Activated T-cell treated with anti-CD3 and anti-CD28 coated beads, Interleukin-2, amount 50 U/mL, for 72 hours (primary cell): Measurements from ENCODE around the gene BICC1. TPM values are rescaled to one million over a fixed set of nuclear protein-coding genes. Genes with fewer than 3 reads are reported as not detected.

ENCODE experiments used
- ATAC-seq, 2 donors: fragments of 150-1000 bp; cut with Tn5 transposase; replicated peaks in 1 of 2; 2 replicates each; pipeline ENCODE4 v1.10.0; 2021; ENCODE audit warnings: moderate library complexity in 2 of 2, mild to moderate bottlenecking in 1 of 2
- DNase-seq, 2 donors: peaks; one replicate each; pipeline ENCODE4 v3.0.0; 2021 to 2022; ENCODE audit warnings: mixed read lengths in 1 of 2
- H3K27ac Mint-ChIP-seq: one replicate; pipeline ENCODE4 v1.8.0; 2022; ENCODE audit warnings: mild to moderate bottlenecking, moderate library complexity, mixed read lengths
- H3K27me3 Mint-ChIP-seq: one replicate; pipeline ENCODE4 v1.8.0; 2022; ENCODE audit warnings: low read depth, mixed read lengths
- H3K36me3 Mint-ChIP-seq, 2 donors: one replicate each; pipeline ENCODE4 v1.8.0; 2022; ENCODE audit warnings: mixed read lengths in 2 of 2, mild to moderate bottlenecking in 1 of 2; ENCODE audit not compliant: insufficient read depth in 2 of 2
- H3K4me1 Mint-ChIP-seq: one replicate; pipeline ENCODE4 v1.8.0; 2022; ENCODE audit warnings: low read depth, mixed read lengths
- H3K4me3 Mint-ChIP-seq, 2 donors: one replicate each; pipeline ENCODE4 v1.8.0; 2022; ENCODE audit warnings: mild to moderate bottlenecking in 2 of 2, mixed read lengths in 2 of 2, moderate library complexity in 2 of 2
- H3K9me3 Mint-ChIP-seq, 2 donors: one replicate each; pipeline ENCODE4 v1.8.0; 2022; ENCODE audit warnings: mixed read lengths in 2 of 2
- total RNA-seq, 2 donors: library from RNA; stranded (reverse); gene quantifications; one replicate each; pipeline ENCODE4 v1.2.3, GENCODE V29; 2022

The BICC1 gene
- total RNA-seq, 2 donors from 2014 or later = not detected

DNA sequence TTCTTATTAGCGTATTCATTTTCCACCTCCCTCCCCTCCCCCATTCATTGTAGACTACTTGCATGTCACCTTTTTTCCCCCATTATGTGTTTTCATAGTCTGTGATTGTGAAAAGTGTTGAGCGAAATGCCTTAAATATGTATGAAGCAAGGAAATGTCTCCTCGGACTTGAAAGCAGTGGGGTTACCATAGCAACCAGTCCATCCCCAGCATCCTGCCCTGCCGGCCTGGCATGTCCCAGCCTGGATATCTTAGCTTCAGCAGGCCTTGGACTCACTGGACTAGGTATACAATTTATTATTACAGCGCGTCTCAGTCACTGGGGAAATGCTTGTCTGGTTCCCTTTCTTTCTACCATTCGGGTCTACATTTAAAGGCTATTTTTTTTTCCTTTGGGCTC lies 283.6 kb downstream of the BICC1 start:
- no peak for ATAC-seq
- DNase-seq = no peak
- H3K4me1 Mint-ChIP-seq = no peaks in the 10 kb centered on the region
- H3K27me3 Mint-ChIP-seq = peaks cover 1% of the 10 kb centered on the region
- no peak overlapping the region for H3K27ac Mint-ChIP-seq
- no peaks in the 10 kb centered on the region for H3K36me3 Mint-ChIP-seq
- no peak overlapping the region for H3K4me3 Mint-ChIP-seq
- no peaks in the 10 kb centered on the region for H3K9me3 Mint-ChIP-seq

DNA sequence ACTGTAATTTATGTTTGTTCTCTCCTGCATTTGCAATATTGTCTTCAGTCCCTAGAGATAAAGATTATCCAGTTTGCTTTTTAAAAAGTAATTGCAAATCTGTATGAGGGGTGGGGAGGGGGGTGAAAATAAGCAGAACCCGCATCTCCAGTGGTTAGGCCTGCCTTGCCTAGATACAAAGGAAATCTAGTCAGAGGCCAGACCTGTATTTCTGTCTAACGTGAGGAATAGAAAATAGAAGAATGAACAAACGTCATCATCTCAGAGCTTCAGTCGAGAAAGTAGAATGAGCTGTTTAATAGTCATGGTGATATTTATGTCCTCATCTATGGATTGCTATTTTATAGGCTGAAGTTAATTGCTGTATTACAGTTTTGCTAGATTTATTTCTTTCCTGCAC lies 284.2 kb downstream of the BICC1 start:
- H3K27me3 Mint-ChIP-seq = peaks cover 7% of the 10 kb centered on the region
- no peak overlapping the region for H3K4me3 Mint-ChIP-seq
- H3K27ac Mint-ChIP-seq = no peak overlapping the region
- DNase-seq = no peak
- H3K36me3 Mint-ChIP-seq = no peaks in the 10 kb centered on the region
- no peaks in the 10 kb centered on the region for H3K9me3 Mint-ChIP-seq
- no peaks in the 10 kb centered on the region for H3K4me1 Mint-ChIP-seq
- ATAC-seq = no peak

DNA sequence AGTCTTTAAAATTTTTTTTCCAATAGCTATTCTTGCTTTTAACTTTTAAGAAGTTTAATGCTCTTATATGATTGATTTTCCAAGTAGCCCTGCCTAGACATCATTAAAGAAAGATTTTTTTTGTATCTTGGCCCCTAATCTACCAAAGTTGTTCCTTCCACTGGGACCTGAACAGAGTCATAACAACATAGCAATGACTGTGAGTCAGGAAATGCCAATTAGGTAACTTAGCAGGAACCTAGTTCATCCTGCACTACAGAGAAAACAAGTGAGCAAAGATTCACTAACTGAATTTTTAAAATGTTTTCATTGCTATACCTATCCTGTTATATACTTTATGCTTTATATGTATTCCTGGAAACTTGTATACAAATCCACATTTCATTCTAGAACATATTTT lies 284.7 kb downstream of the BICC1 start:
- ATAC-seq (no peak), DNase-seq (no peak)
- H3K27me3 Mint-ChIP-seq = peaks cover 12% of the 10 kb centered on the region
- no peak overlapping the region for H3K4me3 Mint-ChIP-seq
- no peaks in the 10 kb centered on the region for H3K9me3 Mint-ChIP-seq
- H3K36me3 Mint-ChIP-seq = no peaks in the 10 kb centered on the region
- no peak overlapping the region for H3K27ac Mint-ChIP-seq
- no peaks in the 10 kb centered on the region for H3K4me1 Mint-ChIP-seq

DNA sequence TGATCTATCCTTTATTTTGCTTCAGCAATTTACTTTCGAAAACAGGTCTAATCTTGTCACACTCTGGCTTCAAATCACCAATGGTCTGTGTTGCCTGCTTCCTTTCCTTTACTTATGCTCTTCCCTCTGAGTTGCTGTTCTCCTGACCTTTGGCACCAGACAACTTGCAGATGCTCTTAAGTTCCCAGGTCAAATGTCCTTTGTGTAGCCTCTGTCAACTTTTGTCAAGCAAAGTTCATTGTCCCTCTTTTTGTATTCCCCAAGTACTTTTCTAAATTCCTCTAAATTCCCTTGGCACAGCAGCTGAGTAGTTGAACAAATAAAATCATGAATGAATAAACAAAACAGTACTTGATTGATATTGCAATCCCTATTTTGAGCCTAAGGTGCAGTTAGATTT lies 289.4 kb downstream of the BICC1 start:
- no peak overlapping the region for H3K4me3 Mint-ChIP-seq
- ATAC-seq (no peak), DNase-seq (no peak)
- H3K36me3 Mint-ChIP-seq = no peaks in the 10 kb centered on the region
- peaks cover 16% of the 10 kb centered on the region for H3K27me3 Mint-ChIP-seq
- H3K4me1 Mint-ChIP-seq = no peaks in the 10 kb centered on the region
- no peak overlapping the region for H3K27ac Mint-ChIP-seq
- H3K9me3 Mint-ChIP-seq = no peaks in the 10 kb centered on the region

DNA sequence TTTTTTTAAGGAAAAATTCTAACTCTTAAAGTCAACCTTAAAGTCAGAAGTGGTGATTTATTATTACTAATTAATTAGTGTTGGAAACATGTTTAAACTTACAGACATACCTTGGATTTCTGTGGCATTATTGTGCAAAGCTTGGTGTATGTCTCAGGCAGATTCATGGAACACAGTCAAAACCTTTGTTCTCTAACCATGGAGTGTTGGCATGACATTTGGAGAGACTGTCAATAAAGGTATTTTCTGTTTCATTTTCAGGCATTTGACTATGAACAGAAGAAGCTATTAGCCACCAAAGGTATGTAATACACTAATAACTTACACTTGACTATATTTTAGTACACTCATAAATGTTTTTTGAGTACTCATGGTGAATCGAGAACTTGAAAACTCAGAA lies 293.7 kb downstream of the BICC1 start:
- DNase-seq (no peak), ATAC-seq (no peak)
- peaks cover 14% of the 10 kb centered on the region for H3K27me3 Mint-ChIP-seq
- H3K9me3 Mint-ChIP-seq = no peaks in the 10 kb centered on the region
- H3K4me3 Mint-ChIP-seq = no peak overlapping the region
- H3K36me3 Mint-ChIP-seq = no peaks in the 10 kb centered on the region
- no peaks in the 10 kb centered on the region for H3K4me1 Mint-ChIP-seq
- H3K27ac Mint-ChIP-seq = no peak overlapping the region

DNA sequence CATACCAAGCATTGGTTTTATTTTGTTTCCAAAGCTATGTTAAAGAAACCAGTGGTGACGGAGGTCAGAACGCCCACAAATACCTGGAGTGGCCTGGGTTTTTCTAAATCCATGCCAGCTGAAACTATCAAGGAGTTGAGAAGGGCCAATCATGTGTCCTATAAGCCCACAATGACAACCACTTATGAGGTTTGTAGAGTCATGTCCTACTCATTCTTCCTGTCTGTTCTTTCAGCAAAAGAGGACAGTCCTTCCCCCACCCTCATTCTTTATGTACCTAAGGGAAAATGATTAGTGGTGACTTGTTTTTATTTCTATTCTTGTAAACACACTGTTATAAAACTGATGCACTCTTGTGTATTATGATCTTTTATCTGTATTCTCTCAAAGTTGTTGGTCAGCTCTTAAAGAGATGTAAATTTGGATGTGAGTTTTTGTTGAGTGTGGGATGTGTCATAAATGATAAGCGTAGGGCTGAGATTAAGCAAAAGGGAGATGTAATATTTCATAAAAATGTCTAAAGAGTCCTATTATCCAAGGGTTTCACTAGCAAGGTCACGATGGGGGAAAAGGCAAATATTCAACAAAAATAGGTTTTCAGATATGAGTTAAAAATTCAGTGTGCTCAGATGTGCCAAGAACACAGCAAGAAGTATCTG lies 294.4 kb downstream of the BICC1 start:
- ATAC-seq = no peak
- no peaks in the 10 kb centered on the region for H3K9me3 Mint-ChIP-seq
- H3K27ac Mint-ChIP-seq = no peak overlapping the region
- no peak overlapping the region for H3K4me3 Mint-ChIP-seq
- no peak for DNase-seq
- peaks cover 6% of the 10 kb centered on the region for H3K27me3 Mint-ChIP-seq
- H3K36me3 Mint-ChIP-seq = no peaks in the 10 kb centered on the region
- no peaks in the 10 kb centered on the region for H3K4me1 Mint-ChIP-seq

DNA sequence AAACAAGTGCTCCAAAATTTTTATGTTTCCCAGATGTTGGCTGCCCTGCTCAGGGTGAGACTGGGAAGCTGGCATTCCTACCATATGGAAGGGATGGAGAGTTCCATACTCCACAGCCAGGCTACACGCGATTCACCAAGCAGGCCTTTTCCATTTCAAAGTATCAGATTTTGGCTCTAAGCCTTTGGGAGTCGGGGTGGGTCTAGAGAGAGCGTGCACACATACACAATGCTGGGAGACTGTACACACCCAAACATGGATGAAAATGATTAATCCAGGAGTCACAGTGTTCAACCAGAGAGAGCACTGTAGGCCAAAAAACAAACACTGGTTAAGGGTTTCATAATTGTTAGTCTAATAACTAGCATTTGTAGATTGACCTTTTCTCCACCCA lies 295.0 kb downstream of the BICC1 start:
- H3K4me1 Mint-ChIP-seq = no peaks in the 10 kb centered on the region

DNA sequence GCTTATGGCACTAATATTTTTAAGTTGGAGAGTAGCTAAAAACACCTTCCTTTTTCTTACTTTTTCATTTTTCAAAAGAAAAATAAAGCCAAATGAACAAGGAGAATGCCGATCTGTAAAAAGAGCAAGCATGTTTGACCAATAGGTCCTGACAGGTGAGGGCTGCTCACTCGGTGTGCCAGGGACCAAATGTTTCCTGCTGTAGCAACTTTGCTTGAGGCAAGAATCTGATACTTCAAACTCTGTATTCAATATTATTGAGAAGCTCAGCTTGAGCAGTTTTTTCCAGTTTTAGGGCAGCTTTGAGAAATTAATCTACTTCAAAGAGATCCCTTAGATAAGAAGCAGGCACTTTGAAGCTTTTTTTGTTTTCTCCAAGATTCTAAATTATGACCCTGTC lies 298.1 kb downstream of the BICC1 start:
- ATAC-seq = no peak
- DNase-seq = no peak
- no peaks in the 10 kb centered on the region for H3K9me3 Mint-ChIP-seq
- H3K27ac Mint-ChIP-seq = no peak overlapping the region
- H3K36me3 Mint-ChIP-seq = no peaks in the 10 kb centered on the region
- H3K4me3 Mint-ChIP-seq = no peak overlapping the region
- no peaks in the 10 kb centered on the region for H3K4me1 Mint-ChIP-seq
- H3K27me3 Mint-ChIP-seq = no peaks in the 10 kb centered on the region

More for the DNA sequence above, 295.0 kb downstream of the BICC1 start:
- no peaks in the 10 kb centered on the region for H3K36me3 Mint-ChIP-seq
- ATAC-seq = no peak
- H3K27ac Mint-ChIP-seq = no peak overlapping the region
- H3K4me3 Mint-ChIP-seq = no peak overlapping the region
- H3K27me3 Mint-ChIP-seq = peaks cover under 1% of the 10 kb centered on the region
- no peak for DNase-seq
- H3K9me3 Mint-ChIP-seq = no peaks in the 10 kb centered on the region

DNA sequence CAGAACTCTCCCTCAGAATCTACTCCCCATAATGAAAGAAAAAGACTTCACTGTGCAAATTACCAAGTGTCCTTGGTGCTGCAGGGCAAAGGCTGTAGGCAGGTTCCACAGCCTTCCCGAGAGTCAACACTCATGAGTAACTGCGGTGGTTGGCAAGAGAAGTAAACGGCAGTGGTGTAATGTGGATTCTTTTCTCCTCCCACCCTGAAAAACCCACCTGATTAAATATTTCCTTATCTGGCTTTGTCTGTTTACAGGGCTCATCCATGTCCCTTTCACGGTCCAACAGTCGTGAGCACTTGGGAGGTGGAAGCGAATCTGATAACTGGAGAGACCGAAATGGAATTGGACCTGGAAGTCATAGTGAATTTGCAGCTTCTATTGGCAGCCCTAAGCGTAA lies 300.9 kb downstream of the BICC1 start:
- H3K9me3 Mint-ChIP-seq = no peaks in the 10 kb centered on the region
- DNase-seq (no peak), ATAC-seq (no peak)
- no peak overlapping the region for H3K4me3 Mint-ChIP-seq
- no peak overlapping the region for H3K27ac Mint-ChIP-seq
- no peaks in the 10 kb centered on the region for H3K36me3 Mint-ChIP-seq
- no peaks in the 10 kb centered on the region for H3K4me1 Mint-ChIP-seq
- H3K27me3 Mint-ChIP-seq = no peaks in the 10 kb centered on the region

DNA sequence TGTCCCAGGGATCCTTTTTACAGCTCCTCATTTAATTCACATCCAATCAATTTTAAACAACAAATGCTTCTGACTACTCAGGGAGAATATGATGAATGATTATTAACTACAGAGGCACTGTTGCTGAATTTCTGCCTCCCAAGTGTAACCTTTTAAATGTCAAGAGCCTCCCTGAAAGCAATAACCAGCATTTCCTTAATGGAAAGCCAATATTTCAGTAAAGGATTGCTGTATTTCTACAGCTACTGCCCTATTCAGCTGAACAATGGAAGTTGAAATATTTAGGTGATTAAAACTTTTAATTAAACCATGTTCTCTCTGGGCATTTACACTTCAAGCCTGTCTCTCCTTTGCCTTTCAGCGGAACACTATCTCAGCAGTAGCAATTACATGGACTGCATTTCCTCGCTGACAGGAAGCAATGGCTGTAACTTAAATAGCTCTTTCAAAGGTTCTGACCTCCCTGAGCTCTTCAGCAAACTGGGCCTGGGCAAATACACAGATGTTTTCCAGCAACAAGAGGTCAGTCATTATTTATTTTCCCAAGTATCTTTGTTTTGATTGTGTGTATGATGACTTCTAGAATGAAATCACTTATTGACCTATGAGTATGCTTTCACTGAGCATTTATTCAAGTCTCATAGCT lies 304.7 kb downstream of the BICC1 start:
- H3K27me3 Mint-ChIP-seq = no peaks in the 10 kb centered on the region
- H3K9me3 Mint-ChIP-seq = no peaks in the 10 kb centered on the region
- H3K36me3 Mint-ChIP-seq = no peaks in the 10 kb centered on the region
- H3K27ac Mint-ChIP-seq = no peak overlapping the region
- H3K4me3 Mint-ChIP-seq = no peak overlapping the region
- no peaks in the 10 kb centered on the region for H3K4me1 Mint-ChIP-seq
- DNase-seq (no peak), ATAC-seq (no peak)

DNA sequence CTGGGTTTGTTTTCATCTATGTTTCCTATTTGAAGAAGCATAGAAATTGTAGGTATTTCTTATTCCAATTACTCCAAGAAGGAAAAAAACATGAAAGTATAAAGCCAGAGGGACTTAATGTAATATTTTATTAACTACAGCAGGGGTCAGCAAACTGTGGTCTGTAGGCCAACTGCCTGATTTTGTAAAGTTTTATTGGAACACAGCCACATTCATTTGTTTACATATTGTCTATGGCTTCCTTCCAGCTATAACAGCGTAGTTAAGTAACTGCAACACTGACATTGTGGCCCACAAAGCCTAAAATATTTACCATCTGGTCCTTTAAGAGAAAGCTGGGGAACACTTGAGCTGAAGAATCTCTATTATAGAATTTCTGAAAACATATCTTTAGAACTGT lies 306.2 kb downstream of the BICC1 start:
- no peaks in the 10 kb centered on the region for H3K27me3 Mint-ChIP-seq
- no peak for DNase-seq
- H3K9me3 Mint-ChIP-seq = no peaks in the 10 kb centered on the region
- H3K27ac Mint-ChIP-seq = no peak overlapping the region
- no peak overlapping the region for H3K4me3 Mint-ChIP-seq
- ATAC-seq = no peak
- no peaks in the 10 kb centered on the region for H3K4me1 Mint-ChIP-seq
- no peaks in the 10 kb centered on the region for H3K36me3 Mint-ChIP-seq

DNA sequence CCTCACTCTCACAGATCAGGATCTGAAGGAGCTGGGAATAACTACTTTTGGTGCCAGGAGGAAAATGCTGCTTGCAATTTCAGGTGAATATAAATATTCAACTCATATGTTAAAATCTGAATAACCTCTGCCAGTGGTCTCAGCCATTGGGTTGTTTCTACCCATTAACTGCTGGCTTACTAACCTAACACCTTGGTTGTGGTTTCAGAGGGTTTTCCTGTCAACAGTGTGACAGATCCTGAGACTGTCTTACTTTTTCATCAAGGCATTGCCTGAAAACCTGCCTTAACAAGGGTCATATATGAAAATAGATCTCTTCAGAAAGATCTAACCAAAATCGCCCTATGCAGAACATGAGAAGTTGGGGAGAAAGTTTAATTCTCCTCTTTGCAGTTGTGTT lies 307.7 kb downstream of the BICC1 start:
- no peak for ATAC-seq
- H3K4me3 Mint-ChIP-seq = no peak overlapping the region
- no peak overlapping the region for H3K27ac Mint-ChIP-seq
- no peaks in the 10 kb centered on the region for H3K27me3 Mint-ChIP-seq
- no peaks in the 10 kb centered on the region for H3K4me1 Mint-ChIP-seq
- H3K9me3 Mint-ChIP-seq = no peaks in the 10 kb centered on the region
- H3K36me3 Mint-ChIP-seq = no peaks in the 10 kb centered on the region
- DNase-seq = no peak

DNA sequence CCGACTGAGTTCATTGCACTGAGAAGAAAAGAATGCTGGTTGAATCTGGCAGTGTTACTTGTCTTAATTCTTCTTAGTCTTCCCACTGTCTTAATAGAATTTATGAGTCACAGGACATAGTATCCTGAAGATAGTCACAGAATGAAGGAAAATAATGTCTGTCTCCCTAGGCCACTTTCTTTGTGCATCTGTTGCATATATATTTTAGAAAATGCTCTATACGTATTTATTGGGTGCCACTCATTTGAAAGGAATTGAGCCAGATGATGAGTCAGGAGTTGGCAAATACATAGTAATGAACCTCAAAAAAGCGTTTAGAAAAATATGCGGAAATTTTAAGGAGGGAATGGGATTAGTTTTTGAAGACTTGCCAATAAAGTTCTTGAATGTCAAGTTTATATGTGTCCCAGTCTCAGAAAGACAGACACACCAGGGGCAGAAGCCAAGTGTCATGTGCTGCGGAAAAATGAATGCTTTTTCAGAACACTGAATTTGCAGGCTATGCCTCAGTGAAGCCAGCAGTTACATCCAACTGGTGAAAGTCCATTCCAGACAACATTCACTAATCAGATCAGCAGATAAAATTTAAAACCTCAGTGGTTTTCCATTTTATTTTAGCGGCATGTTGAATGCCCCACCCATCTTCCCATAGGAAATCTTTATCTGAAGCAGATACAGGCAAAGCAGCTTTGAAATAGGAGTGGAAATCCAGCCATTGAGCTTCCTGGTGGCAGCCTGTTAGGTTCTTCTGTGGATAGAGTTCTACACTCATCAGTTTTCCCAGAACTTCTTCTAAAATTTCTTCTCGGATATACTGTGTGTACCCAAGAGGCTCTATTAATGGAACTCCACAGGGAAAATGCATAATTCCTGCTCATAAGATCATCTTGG lies 308.4 kb downstream of the BICC1 start:
- ATAC-seq (no peak), DNase-seq (no peak)
- Mint-ChIP-seq H3K4me1 (no peaks in the 10 kb centered on the region), H3K27ac (no peak overlapping the region), H3K36me3 (no peaks in the 10 kb centered on the region), H3K27me3 (no peaks in the 10 kb centered on the region), H3K4me3 (no peak overlapping the region), H3K9me3 (no peaks in the 10 kb centered on the region)
